ENCODE data around the gene NTRK2.

GRCh38 chr9:85040146-85040545, 370.6 kb downstream of the NTRK2 start:
- TF ChIP-seq ZFP3 (CRISPR knock-in tag; IDR thresholded peaks at IDR 0.05) (no peak), ZNF565 (CRISPR knock-in tag; conservative IDR thresholded peaks at IDR 0.05; ENCODE audit: low read depth) (no peak)
